Measurements from ENCODE around the gene DPP6. TPM values are rescaled to one million over a fixed set of nuclear protein-coding genes. Genes with fewer than 3 reads are reported as not detected.
"Not testable (repeated sequence)": the region's sequence is repeated elsewhere in the genome, so short reads cannot be mapped to it uniquely, and the experiment has no call there.

DPP6 gene
- total RNA-seq, 1 experiment from 2014 or later, result not detected

DNA sequence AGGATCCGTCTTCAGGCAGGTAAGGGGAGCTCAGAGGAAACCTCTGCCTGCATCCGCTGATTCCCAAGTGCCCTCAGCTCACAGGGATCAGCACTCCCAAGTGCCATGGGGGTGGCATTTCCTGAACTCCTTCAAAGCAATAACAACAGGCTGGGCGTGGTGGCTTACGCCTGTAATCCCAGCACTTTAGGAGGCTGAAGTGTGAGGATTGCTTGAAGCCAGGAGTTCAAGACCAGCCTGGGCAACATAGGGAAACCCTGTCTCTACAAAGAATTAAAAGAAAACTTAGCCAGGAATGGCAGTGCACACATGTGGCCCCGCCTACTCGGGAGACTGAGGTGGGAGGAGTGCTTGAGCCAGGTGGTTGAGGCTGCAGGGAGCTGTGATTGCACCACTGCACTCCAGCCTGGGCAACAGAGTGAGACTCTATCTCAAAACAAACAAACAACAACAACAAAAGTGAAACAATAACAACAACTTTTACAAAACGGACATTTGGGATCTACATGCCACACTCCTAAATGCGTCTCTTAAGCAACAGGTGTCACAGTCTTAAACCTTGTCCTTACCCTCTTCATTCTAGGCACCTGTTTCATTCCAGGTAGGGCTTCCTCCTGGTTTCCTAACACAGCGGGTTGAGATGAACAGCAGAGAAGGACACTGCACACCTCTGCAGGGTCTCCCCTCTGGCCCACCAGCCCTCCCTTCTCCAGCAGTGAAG, 877.0 kb downstream of the DPP6 start:
- Histone ChIP-seq H3K4me3 (ENCODE audit: low read depth in 2 of 2, low read length in 2 of 2) (peak overlapping the region; percentile 73 to 95), H3K36me3 (ENCODE audit: control insufficient read depth, insufficient read depth, low read length) (no peaks in the 10 kb centered on the region), H3K27me3 (ENCODE audit: control insufficient read depth, insufficient read depth, low read length) (no peaks in the 10 kb centered on the region; the same call in 1 of the 2 replicates), H3K4me1 (ENCODE audit: control insufficient read depth, insufficient read depth, low read length) (peaks cover 6% of the 10 kb centered on the region; the same call in 1 of the 2 replicates), H3K9me3 (ENCODE audit: control insufficient read depth, insufficient read depth, low read depth, low read length) (no peaks in the 10 kb centered on the region), H3K27ac (ENCODE audit: low read length) (peak overlapping the region; percentile 89)
- intact Hi-C loops (cut with micrococcal nuclease; ENCODE audit: unreplicated experiment) (loop anchor here (5.0 kb wide), 1 partner anchor 413 kb away; no protein-coding TSS in a partner anchor), in situ Hi-C loops (cut with HindIII; ENCODE audit: low pct_unique_long_range_greater_than_20kb, low sequenced_read_pairs) (no loop called here)
- CTCF ChIA-PET, result no interaction called here
- POLR2A ChIA-PET, result no interaction called here
- ATAC-seq (peak; percentile 72), DNase-seq (ENCODE audit: low read depth, low spot score) (no peak)
- TF ChIP-seq POLR2AphosphoS5 (IDR thresholded peaks at IDR 0.05; ENCODE audit: low read depth, low read length), result no peak
- TF ChIP-seq, protein P1, sequence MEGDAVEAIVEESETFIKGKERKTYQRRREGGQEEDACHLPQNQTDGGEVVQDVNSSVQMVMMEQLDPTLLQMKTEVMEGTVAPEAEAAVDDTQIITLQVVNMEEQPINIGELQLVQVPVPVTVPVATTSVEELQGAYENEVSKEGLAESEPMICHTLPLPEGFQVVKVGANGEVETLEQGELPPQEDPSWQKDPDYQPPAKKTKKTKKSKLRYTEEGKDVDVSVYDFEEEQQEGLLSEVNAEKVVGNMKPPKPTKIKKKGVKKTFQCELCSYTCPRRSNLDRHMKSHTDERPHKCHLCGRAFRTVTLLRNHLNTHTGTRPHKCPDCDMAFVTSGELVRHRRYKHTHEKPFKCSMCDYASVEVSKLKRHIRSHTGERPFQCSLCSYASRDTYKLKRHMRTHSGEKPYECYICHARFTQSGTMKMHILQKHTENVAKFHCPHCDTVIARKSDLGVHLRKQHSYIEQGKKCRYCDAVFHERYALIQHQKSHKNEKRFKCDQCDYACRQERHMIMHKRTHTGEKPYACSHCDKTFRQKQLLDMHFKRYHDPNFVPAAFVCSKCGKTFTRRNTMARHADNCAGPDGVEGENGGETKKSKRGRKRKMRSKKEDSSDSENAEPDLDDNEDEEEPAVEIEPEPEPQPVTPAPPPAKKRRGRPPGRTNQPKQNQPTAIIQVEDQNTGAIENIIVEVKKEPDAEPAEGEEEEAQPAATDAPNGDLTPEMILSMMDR (IDR thresholded peaks at IDR 0.05), result no peak
- no TSS peak for BruUV-seq (replicated peaks)

DNA sequence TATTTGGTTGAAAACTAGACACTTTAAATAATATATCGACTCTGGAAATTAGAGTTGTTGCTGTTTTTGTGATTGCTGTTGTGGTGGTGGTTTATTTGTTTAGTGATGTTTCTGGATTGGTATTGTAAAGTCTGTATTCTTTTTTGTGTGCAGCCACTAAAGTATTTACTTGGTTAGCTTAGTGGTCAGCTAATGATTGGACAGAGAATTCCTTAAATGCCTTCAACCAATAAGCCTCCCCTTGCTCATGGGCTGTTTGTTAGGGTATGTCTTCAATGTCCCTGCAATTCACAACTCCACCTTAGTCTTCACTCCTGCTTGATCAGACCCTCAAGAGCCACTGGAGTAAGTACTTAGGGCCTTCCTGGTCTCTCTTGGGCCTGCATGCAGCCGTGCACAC, 879.7 kb downstream of the DPP6 start:
- no peaks in the 10 kb centered on the region; the same call in 1 of the 2 replicates for H3K9me3 ChIP-seq (ENCODE audit: control insufficient read depth, insufficient read depth, low read depth, low read length)
- BruUV-seq (replicated peaks), result no TSS peak
- ATAC-seq, result no peak
- no peaks in the 10 kb centered on the region for H3K36me3 ChIP-seq (ENCODE audit: control insufficient read depth, insufficient read depth, low read length)
- ChIA-PET CTCF (no interaction called here), POLR2A (no interaction called here)
- H3K4me1 ChIP-seq (ENCODE audit: control insufficient read depth, insufficient read depth, low read length), result peaks cover 6% of the 10 kb centered on the region; the same call in 1 of the 2 replicates
- intact Hi-C loops (cut with micrococcal nuclease; ENCODE audit: unreplicated experiment), result no loop called here
- DNase-seq (ENCODE audit: low read depth, low spot score), result no peak
- no peak overlapping the region for H3K4me3 ChIP-seq (ENCODE audit: low read depth in 2 of 2, low read length in 2 of 2)
- no peaks in the 10 kb centered on the region for H3K27me3 ChIP-seq (ENCODE audit: control insufficient read depth, insufficient read depth, low read length)
- no peak overlapping the region for H3K27ac ChIP-seq (ENCODE audit: low read length)
- in situ Hi-C loops (cut with HindIII; ENCODE audit: low pct_unique_long_range_greater_than_20kb, low sequenced_read_pairs), result no loop called here
- no peak for TF ChIP-seq POLR2AphosphoS5 (IDR thresholded peaks at IDR 0.05; ENCODE audit: low read depth, low read length)
- TF ChIP-seq REST (IDR thresholded peaks at IDR 0.05; ENCODE audit: insufficient read depth in 1 of 2, low read depth in 2 of 2, low read length in 1 of 2), result no peak
- no peak for TF ChIP-seq SIN3A (IDR thresholded peaks at IDR 0.05; ENCODE audit: borderline replicate concordance, insufficient read depth, low read depth, low read length)
- TF ChIP-seq, protein P1 (IDR thresholded peaks at IDR 0.05), result no peak
- no peak for TF ChIP-seq TCF7L2 (IDR thresholded peaks at IDR 0.05; ENCODE audit: low read depth, low read length)

GRCh38 chr7:154934353-154934952, 882.3 kb downstream of the DPP6 start:
- H3K9me3 ChIP-seq (ENCODE audit: control insufficient read depth, insufficient read depth, low read depth, low read length); DNase-seq (ENCODE audit: low read depth, low spot score); H3K4me3 ChIP-seq (ENCODE audit: low read depth in 2 of 2, low read length in 2 of 2); ATAC-seq; POLR2A ChIA-PET; BruUV-seq (replicated peaks); H3K27me3 ChIP-seq (ENCODE audit: control insufficient read depth, insufficient read depth, low read length); H3K4me1 ChIP-seq (ENCODE audit: control insufficient read depth, insufficient read depth, low read length); H3K27ac ChIP-seq (ENCODE audit: low read length); intact Hi-C loops (cut with micrococcal nuclease; ENCODE audit: unreplicated experiment); H3K36me3 ChIP-seq (ENCODE audit: control insufficient read depth, insufficient read depth, low read length); CTCF ChIA-PET; in situ Hi-C loops (cut with HindIII; ENCODE audit: low pct_unique_long_range_greater_than_20kb, low sequenced_read_pairs): not testable (repeated sequence)

All from Panc1 (cell line).